HK-2 (cell line): ENCODE data around the gene CCDC157.
A peak's percentile ranks its signal among the peaks of the same experiment; 100 is the strongest.
"Not testable (repeated sequence)": the region's sequence is repeated elsewhere in the genome, so short reads cannot be mapped to it uniquely, and the experiment has no call there.

Experiments
- DNase-seq: peaks from one replicate; pipeline ENCODE4 v3.0.0-alpha.2; 2018; ENCODE audit not compliant: unreplicated experiment

CCDC157 gene

DNA sequence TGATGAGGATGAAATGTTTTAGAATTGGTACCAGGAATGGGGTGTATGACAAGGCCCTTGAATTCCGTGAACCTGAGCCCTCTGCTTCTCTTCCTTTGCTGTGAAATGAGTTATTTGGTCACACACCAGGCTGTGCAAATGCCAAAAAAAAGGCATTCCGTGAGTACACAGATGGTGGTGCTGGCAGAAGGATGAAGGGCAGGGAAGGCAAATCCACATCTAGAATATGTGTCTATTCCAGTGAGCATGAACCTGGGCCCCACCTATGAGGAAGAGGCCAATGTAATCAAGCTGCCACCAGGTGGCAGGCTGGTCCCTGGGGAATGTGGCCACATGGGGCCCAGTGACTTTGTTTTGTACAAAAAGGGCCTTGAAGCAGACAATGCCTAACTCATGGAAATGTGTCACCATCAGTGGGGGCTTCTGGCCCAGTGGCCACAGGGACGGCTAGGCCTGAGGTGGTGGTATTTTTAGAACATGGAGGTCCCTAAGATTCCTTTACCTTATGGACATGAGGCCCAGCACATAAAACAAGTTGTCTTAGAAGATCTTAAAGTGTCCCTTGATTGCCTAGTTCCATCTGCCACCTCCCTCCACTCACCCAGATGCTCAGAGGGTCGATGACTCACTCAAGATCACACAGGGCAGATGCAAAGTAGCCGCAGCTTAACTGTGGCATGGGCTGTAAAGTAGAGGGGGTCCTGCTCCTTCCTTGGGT lies 34.3 kb downstream of the CCDC157 start:
- peak; percentile 67 for DNase-seq

DNA sequence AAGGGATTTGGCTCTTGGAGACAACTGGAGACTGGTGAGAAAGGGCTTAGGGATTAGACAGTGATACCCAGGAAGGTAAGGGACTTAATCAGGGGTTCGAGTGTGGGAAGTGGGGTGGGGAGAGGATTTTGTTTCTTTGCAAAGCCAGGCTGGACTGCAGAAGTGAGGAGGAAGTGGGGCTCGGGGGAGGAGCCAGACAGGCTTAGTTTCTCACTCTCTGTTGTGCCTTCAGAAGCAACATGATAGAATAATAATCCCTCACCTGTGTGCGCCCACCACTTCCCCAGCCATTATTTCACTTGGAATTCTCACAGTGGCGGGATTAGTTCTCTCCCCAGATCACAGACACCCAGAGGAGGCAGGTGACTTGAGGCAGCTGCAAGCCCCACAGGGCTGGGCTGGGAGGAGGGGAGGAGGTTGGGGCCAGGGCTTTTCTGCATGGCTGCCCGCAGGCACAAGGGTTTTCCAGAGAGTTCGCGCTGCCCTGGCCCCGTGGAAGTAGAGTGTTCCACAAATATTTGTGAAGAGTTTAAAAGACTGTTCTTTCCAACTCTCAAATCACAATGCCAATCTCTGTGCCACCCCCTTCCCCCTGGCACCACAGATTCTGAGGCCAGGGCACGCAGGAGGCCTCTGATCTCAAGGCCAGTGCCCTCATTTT lies 36.0 kb downstream of the CCDC157 start:
- DNase-seq, result no peak

DNA sequence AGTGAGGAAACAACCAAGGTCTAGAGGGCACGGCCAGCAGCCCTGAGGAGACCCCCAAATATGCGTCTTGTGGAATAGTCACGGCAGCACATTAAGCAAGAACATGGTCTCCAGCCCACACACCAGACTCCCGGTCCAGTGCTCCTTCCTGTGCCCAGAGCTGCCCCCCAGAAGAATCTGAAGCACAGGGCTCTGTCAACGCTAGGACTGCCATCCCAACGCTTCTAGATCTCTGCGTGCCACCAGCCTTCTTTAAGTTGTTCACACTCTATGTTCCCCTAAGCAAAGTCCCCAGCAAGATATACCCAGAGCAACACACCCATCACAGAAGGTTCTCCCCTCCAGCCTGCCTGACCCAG lies 36.5 kb downstream of the CCDC157 start:
- no peak for DNase-seq

DNA sequence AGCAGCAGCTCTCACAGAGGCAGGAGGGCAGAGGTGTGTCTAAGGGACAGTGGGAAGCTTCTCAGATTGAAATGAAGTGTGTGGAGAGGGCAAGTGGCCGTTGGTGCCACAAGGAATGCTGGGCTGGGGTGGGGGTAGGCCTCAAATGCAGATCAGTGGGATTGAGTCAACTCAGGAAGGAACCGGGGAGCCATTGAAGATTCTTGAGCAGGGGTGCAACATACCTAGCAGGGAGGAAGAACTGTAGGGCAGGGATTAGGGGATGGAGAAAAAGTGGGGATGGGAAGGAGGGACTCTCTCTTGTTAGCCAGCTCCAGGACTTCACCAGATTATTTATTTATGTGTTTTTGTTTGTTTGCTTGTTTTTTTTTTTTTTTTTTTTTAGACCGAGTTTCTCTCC lies 37.1 kb downstream of the CCDC157 start:
- DNase-seq, result no peak

DNA sequence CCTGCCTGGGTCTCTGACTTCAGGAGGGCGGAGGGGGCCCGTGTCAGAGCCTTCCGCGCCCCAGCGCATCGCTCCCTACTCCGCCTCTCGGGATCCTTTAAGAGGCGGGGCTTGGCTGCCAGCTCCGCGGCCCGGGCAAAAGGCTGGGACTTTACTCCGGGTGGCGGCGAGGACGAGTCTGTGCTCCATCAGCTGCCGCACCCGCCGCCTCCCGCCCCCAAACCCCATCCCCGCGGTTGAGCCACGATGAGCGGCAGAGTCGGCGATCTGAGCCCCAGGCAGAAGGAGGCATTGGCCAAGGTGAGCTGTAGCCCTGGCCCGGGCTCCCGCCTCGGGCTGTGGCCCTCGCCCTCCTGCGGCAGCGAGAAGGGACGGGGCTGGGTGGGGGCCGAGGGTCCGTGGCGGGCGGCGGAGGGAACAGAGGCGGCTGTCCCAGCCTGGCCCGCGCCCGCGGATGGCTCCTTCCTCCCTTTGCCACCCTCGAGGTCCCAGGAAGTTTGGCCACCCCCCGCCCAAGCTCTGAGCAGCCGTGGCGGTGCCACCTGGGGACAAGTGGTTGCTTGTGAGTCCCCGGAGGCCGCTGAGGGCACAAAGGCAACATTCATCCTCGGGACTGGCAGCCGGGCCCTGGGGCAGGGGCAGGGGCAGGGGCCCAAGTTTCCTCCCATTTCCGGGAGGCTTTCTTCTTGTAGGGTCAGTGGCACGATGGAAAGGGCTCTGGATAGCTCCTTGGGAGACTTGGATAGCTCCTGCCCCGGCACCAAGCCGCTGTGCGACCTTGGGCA lies 40.3 kb downstream of the CCDC157 start, which contains the start of gene SEC14L2:
SEC14L2 (plus strand) TSS at position 148 of the 785 bp plus-strand sequence; CDS start at position 247, 99 bp downstream.
- peak; percentile 65 for DNase-seq

DNA sequence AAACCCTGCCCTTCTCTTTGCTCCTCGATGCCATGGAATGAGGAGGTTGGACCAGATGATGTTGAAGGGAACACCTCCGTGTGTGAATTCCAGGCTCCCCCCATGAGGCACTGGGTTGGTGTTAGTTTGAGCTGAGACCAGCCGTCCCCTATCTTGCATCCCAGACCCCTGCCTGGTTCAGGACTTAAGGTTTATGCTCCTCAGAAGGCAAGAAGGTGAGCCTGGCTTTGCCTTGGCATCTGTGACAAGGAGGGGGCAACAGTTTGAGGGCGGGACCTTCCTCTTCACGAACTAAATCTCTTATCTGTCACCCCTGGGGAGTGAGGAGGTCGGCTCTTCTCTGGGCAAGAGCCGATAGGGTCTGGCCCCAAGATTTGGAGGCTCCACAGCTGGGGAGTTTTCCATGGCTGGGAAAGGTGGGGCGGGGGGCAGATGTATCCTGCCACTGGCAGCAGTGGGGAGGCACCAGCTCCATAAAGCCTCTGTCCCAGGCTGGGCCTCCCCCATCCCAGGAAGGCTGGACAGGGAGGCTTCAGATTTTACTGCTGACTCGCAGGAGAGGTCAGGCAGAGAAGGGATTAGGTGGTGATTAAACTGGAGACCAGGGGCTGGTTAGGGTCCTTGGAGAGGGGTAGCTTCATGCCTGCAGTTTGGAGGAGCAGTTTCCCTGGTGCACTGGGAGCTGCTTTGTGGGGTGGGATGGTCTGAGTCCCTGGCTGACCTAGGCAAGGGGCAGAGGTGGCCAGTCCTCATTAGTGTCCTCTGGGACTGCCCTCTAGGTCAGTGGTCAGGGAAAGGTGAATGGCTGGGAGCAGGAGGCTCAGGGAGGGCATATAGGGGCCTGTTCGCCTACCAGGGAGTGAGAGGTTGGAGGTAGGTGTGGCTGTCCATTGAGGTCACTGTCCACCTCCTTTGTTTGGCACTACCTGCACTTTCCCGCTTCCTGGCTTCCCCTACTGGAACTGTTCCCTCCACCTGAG lies 41.1 kb downstream of the CCDC157 start:
- no peak for DNase-seq

DNA sequence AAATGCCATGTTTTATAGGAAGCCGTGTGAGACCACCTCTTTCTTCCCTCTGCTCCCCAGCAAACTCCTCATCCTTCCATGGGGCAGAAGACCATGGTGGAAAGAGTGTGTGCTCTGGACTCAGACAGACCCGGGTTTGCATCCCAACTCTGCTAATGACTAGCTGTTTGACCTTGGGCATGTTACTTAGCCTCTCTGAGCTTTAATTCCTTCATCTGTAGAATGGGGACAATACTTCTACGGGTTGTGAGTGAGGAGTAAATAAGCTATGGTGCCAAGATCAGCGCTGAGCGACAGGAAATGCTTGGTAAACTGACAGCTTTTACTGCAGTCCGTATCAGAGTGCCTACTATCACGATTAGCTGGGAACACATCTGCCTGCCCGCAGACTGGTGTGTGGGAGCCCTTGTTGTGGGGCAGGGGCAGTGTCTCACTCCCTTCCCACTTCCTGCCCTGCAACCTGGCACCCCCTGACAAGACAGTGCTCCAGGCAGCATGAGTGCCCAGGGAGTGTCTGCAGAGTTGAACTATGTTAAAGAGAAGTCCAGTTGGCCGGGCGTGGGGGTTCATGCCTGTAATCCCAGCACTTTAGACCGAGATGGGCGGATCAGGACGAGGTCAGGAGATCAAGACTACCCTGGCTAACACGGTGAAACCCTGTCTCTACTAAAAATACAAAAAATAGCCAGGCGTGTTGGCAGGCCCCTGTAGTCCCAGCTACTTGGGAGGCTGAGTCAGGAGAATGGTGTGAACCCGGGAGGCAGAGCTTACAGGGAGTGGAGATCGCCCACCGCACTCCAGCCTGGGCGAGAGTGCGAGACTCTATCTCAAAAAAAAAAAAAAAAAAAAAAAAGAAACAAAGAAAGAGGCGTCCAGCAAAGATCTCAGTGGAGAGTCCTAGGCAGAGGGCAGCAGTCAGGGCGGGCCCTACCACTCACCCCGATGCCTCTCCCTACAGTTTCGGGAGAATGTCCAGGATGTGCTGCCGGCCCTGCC lies 42.2 kb downstream of the CCDC157 start:
- no peak for DNase-seq

DNA sequence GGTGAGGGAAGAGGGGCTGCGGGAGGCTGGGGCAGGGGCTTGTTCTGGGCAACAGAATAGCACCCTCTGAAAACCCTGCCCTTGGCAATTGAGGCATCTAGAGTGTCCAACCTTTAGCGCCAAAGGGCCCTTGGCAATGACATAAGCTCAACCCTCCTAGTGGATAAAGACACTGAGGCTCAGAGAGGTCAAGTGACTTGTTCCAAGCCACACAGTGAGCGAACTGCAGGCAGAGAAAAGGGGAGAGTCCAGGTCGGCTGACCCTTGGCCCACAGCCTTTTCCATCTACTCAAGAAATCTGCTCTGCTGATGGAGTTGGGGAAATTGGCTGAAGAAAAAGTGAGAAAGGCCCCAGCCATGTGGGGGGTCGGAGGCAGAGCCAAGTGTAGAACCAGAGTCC lies 42.9 kb downstream of the CCDC157 start:
- DNase-seq, result no peak

DNA sequence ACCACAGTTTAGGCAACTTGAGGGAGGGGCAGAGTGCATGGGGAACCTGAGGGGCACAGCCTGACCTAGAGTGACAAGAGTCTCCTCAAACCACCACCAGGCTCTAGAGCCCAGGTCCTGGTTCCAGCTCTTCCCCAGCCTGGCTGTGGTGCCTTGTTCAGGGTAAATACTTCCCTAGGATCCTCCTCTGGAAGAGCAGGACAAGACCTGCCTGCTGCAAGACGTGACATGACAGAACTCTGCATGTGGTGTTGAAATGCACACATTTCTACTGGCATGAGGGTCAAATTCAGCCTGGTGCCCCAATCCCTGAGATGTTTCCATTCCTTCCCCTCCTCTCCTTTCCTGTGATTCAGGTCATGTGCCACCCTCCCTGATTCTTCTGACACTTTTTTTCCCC lies 43.4 kb downstream of the CCDC157 start:
- DNase-seq, result no peak

DNA sequence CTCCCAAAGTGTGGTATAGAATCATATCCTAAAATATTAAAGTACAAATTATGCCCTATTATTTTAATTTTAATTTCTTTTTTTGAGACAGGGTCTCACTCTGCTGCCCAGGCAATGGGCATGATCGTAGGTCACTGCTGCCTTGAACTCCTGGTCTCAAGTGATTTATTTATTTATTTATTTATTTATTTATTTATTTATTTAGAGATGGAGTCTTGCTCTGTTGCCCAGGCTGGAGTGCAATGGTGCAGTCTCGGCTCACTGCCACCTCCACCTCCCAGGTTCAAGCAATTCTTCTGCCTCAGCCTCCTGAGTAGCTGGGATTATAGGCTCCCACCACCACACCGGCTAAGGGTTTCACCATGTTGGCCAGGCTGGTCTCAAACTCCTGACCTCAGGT lies 44.2 kb downstream of the CCDC157 start:
- DNase-seq, result not testable (repeated sequence)

DNA sequence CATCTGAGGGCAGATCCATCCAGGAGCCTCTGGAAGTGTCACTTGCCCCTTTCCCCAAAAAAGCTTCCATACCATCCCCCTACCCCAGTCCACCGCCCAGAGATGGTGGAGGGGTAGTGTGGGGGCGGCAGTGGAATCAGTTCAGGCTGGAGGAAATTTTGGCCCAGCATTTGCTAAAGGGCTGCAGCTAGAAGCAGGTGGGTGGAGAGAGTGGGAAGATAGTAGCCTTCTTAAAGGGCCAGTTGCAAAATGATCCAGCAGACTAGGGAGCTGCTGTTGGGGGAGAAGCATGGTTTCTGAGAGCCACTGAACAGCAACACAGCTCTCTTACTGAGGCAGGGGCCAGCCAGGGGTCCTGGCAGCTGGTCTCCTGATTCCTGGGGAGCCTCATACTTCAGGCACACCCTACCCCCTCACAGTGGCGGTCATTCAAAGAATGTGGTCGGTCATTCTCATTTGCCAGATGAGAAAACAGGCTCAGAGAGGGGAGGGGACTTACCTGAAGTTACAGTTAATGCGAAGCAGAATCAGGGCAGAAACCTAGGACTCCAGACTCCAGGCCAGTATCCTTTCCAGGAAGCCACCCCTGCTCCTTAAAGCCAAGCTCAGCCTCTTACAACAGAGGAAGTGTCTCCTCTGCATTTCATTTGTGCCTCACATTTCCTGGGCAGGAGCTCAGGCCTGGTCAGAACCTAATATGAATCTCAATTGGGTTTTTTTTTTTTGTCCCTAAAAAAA lies 45.4 kb downstream of the CCDC157 start:
- no peak for DNase-seq

DNA sequence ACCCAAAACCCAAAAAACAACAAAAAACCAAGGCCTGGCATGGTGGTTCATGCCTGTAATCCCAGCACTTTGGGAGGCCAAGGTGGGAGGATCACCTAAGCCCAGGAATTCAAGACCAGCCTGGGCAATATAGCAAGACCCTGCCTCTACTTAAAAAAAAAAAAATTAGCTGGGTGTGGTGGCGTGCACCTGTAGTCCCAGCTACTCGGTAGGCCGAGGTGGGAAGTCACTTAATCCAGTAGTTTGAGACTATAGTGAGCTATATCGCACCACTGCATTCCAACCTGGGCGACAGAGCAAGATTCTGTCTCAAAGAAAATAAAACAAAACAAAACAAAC lies 45.9 kb downstream of the CCDC157 start:
- not testable (repeated sequence) for DNase-seq

DNA sequence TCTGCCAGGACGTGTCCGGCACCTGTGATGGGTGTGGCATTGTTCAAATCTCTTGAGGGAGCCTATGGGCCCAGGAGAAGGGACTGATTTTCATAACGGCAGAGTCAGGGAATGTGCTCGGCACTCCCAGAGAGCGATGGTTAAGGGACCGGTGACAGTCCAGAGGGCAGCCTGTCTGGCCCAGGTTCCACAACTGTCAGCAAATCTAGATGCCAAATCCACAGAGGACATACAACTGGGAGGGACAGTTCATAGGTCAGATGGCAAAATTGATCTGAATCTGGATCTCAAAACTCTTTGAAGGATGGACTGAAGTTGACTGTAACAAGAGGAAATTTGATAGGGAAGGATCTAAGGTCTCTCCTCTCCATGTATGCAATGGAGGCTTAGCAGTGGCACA lies 47.5 kb downstream of the CCDC157 start:
- no peak for DNase-seq

DNA sequence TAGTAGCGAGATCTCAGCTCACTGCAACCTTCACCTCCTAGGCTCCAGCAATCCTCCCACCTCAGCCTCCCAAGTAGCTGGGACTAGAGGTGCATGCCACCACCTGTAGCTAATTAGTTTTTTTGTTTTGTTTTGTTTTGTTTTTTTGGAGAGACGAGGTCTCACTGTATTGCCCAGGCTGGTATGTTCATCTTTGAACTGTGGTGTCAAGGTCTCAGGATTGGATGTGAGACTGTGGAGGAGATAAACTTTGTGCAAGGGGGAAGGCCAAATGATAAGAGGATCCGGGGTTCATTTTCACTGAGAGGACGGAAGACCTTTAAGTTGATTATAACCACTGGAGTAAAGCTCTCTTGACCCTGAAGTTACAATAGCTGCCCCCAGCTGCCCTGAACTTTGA lies 48.9 kb downstream of the CCDC157 start:
- DNase-seq, result no peak

DNA sequence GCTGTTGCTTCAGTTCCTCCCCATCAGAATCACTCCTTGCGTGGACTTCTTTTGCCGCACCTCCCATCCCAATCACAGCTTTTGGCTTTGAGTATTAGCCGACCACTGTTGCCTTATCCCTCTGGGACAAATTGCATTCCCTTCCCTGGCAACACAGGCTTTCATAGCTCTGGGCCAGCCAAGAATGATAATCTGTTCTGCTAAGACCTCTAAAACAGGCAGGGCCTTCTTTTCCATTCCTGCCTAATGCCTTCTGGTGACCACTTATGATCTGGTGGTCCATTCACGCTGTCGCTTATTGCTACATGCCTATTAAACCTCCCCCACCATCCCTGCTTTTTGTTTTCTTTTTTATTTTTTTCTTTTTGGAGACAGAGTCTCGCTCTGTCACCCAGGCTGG lies 49.6 kb downstream of the CCDC157 start:
- no peak for DNase-seq

DNA sequence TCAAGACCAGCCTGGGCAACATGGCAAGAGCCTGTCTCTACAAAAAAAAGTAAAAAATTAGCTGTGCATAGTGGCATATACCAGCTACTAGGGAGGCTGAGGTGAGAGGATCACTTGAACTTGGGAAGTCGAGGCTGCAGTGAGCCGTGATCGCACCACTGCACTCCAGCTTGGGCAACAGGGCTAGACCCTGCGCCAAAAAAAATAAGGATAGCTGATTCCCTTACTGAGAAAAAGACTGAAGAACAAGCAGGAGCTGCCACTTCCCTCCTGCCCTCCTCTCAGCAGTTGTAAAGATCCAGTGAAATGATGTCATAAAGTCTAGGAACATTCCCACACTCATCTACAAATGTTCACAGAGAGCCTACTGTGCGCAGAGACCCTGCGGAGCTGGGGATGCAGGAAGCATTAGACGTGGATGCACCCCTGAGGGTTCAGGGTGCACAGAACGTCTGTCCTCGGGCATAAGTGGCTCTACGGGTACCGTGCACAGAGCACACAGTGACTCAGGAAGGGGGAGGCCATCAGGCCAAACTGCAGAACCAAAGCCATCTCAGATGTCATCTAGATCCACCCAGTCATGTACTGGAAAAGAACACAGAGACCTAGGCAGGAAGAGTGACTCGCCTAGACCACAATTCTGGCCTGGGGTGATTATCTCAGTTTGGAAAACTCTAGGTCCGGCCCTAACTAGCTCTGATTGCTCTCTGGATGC lies 51.7 kb downstream of the CCDC157 start:
- peak; percentile 55 for DNase-seq

DNA sequence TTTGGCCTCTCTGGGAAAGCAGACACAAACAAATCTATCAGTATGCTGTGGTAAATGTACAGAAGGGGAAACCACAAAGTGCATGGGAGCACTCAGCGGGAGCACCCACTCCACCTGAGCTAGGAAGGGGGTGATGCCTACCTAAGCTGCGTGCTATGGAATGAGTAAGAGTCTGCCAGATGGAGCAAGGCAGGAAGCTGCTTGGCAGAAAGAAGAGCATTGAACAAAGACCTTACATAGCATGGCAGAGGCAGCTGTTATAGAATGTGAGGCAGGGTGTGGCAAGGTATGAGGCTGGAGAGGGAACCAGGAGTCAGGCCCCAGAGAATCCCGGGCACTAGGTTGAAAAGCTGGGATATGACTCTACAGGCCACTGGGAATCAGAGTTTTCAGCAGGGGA lies 55.0 kb downstream of the CCDC157 start:
- no peak for DNase-seq

DNA sequence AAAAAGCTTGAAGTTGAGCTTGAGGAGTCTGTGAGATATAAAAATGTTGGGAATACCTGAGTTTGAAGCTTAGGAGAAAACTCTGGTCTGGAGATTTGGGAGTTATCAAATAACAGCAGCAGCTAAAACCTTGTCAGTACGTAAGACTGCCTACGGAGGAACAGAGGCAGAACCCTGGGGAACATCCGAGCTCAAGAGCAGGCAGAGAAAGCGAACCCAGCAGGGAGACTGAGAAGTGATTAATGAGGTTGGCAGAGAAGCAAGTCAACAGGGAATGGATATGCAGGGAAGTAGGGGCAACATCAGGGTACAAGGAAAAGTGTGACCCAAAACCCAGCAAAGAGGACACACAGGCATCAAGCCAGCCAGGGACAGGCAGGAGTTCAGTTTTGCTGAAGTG lies 56.2 kb downstream of the CCDC157 start:
- no peak for DNase-seq
